Neural cell (in vitro differentiated cells): ENCODE measurements around the gene RHOT2. TPM values are rescaled to one million over a fixed set of nuclear protein-coding genes. Genes with fewer than 3 reads are reported as not detected.
A peak's percentile ranks its signal among the peaks of the same experiment; 100 is the strongest.

Experiments
- H2AFZ ChIP-seq: fragments of 200-600, 300-800 bp; sonication (generic), shearing (Covaris generic); 2 replicates; pipeline ENCODE4 v1.6.0; 2014; ENCODE audit warnings: low read depth, mild to moderate bottlenecking, antibody characterized with exemption, low read length, moderate library complexity
- H3F3A ChIP-seq: fragments of 200-600 bp; shearing (Covaris generic); 2 replicates; pipeline ENCODE4 v1.6.1; 2016; ENCODE audit warnings: mild to moderate bottlenecking, moderate library complexity, mixed read lengths, antibody characterized with exemption, low read length; ENCODE audit not compliant: insufficient read depth, poor library complexity, severe bottlenecking
- H3K27ac ChIP-seq: fragments of 200-600, 300-800 bp; sonication (generic), shearing (Covaris generic); 2 replicates; pipeline ENCODE4 v1.5.1; 2014; ENCODE audit warnings: mild to moderate bottlenecking, low read length, moderate library complexity
- H3K27me3 ChIP-seq: fragments of 300-800, 200-600 bp; sonication (generic), shearing (Covaris generic); 2 replicates; pipeline ENCODE4 v1.6.0; 2014; ENCODE audit warnings: mild to moderate bottlenecking, low read depth, low read length, moderate library complexity; ENCODE audit not compliant: insufficient read depth
- H3K36me3 ChIP-seq: fragments of 300-800, 200-600 bp; sonication (generic), shearing (Covaris generic); 2 replicates; pipeline ENCODE4 v1.5.1; 2014; ENCODE audit warnings: mild to moderate bottlenecking, antibody characterized with exemption, low read length, moderate library complexity; ENCODE audit not compliant: insufficient read depth
- H3K4me2 ChIP-seq: fragments of 300-800, 200-600 bp; sonication (generic), shearing (Covaris generic); 2 replicates; pipeline ENCODE4 v1.6.0; 2014; ENCODE audit warnings: mild to moderate bottlenecking, low read length
- H3K4me3 ChIP-seq: fragments of 300-800, 200-600 bp; sonication (generic), shearing (Covaris generic); 2 replicates; pipeline ENCODE4 v1.5.1; 2014; ENCODE audit warnings: mild to moderate bottlenecking, low read length, moderate library complexity
- H3K79me2 ChIP-seq: fragments of 200-600 bp; shearing (Covaris generic); replicated peaks from 2 replicates; pipeline ENCODE4 v1.6.0; 2014; ENCODE audit warnings: mild to moderate bottlenecking, low read length, moderate library complexity; ENCODE audit not compliant: insufficient read depth
- H3K9ac ChIP-seq: fragments of 300-800, 200-600 bp; sonication (generic), shearing (Covaris generic); 2 replicates; pipeline ENCODE4 v1.6.1; 2016; ENCODE audit warnings: mild to moderate bottlenecking, low read length, mixed read lengths
- H3K9me2 ChIP-seq: fragments of 200-600 bp; shearing (Covaris generic); 2 replicates; pipeline ENCODE4 v1.6.1; 2016; ENCODE audit warnings: mild to moderate bottlenecking, low read length, mixed read lengths; ENCODE audit not compliant: insufficient read depth
- H3K9me3 ChIP-seq: fragments of 200-600, 300-800 bp; sonication (generic), shearing (Covaris generic); 2 replicates; pipeline ENCODE4 v1.6.1; 2016; ENCODE audit warnings: mild to moderate bottlenecking, mixed run types, low read length, moderate library complexity, mixed read lengths
- H4K20me1 ChIP-seq: fragments of 200-600 bp; shearing (Covaris generic); 2 replicates; pipeline ENCODE4 v1.6.1; 2016; ENCODE audit warnings: mild to moderate bottlenecking, mixed run types; ENCODE audit not compliant: insufficient read depth
- EP300 ChIP-seq: fragments of 450-650 bp; conservative IDR thresholded peaks from 2 replicates; pipeline ENCODE4 v1.6.1; 2014; ENCODE audit warnings: antibody characterized with exemption, mild to moderate bottlenecking, moderate library complexity; ENCODE audit not compliant: poor library complexity, severe bottlenecking
- EZH2 ChIP-seq: fragments of 200-600, 300-800 bp; shearing (Covaris generic), sonication (generic); IDR thresholded peaks from 2 replicates; pipeline ENCODE4 v1.6.1; 2014; ENCODE audit warnings: antibody characterized with exemption, low read length, borderline replicate concordance, mild to moderate bottlenecking; ENCODE audit not compliant: insufficient read depth, poor library complexity, severe bottlenecking
- MXI1 ChIP-seq: fragments of 450-650 bp; conservative IDR thresholded peaks from 2 replicates; pipeline ENCODE4 v1.6.1; 2014; ENCODE audit warnings: antibody characterized with exemption, mild to moderate bottlenecking; ENCODE audit not compliant: poor library complexity, severe bottlenecking
- POLR2AphosphoS5 ChIP-seq: IDR thresholded peaks from 2 replicates; pipeline ENCODE4 v1.6.1; 2012
- RAD21 ChIP-seq: fragments of 450-650 bp; conservative IDR thresholded peaks from 2 replicates; pipeline ENCODE4 v1.6.1; 2014; ENCODE audit warnings: antibody characterized with exemption, mild to moderate bottlenecking, moderate library complexity
- SMC3 ChIP-seq: fragments of 450-650 bp; conservative IDR thresholded peaks from 2 replicates; pipeline ENCODE4 v1.6.1; 2014; ENCODE audit warnings: antibody characterized with exemption, mild to moderate bottlenecking, moderate library complexity; ENCODE audit not compliant: poor library complexity
- TAF1 ChIP-seq: IDR thresholded peaks from 2 replicates; pipeline ENCODE4 v1.6.1; 2012; ENCODE audit warnings: low read depth
- polyA plus RNA-seq: library from polyadenylated mRNA; depleted of rRNA; stranded (reverse); fragments of >200 nt; gene quantifications from 2 replicates; pipeline ENCODE4 v1.2.3, GENCODE V29; 2014
- TF ChIP-seq, protein P1 (sequence below): IDR thresholded peaks from 2 replicates; pipeline ENCODE4 v1.6.1; 2012; ENCODE audit warnings: borderline replicate concordance
- TF ChIP-seq, protein P2 (sequence below): fragments of 450-650 bp; IDR thresholded peaks from 2 replicates; pipeline ENCODE4 v1.5.1; 2014; ENCODE audit warnings: antibody characterized with exemption, mild to moderate bottlenecking, moderate library complexity; ENCODE audit not compliant: poor library complexity, severe bottlenecking

Gene RHOT2
- polyA plus RNA-seq, 1 donor from 2014 or later = 132 TPM

DNA sequence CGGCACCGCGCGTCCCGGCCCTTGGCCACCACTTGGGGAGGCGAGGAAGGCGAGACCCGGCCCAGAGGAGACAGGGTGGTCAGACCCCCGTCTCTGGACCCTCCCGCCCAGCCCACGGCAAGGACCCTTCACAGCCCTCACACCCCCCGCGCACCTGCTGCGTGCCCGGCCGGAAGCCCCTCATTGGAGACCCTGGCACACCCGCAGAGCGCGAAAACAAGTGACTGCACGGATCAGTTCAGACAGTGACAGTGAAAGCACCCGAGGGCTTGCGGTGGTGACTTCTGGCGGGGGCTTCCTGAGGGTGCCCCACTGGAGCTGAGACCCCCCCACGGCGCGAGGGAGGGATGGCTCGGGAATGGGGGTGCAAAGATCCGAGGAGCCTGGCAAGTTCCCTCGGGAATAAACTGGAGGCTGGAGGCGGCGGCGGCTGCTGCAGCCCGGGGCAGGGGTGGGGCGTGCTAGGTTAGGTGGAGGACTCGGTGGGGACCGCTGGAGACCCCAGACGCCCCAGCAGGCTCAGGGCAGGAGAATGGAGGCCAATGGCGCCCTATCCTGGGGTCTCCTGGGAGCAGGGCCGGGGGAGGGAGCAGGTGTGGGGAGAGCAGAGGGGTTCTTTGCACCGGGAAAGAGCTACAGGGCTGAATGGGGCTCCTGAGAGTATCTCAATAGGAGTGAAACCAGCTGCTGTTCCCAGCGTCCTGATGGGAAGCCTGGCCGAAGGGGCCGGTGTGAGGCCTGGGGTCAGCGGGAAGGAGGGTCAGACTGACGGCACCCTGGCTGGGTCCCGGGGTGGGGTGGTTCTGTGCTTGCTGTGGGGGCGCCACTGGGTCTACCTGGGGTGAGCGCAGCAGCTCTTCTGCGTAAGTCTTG is 38.5 kb downstream of the RHOT2 start:
- peak overlapping the region; percentile 86 for H3K27ac ChIP-seq
- H3K4me2 ChIP-seq = peak overlapping the region; percentile 80
- H3K27me3 ChIP-seq = peaks cover 10% of the 10 kb centered on the region
- peaks cover 28% of the 10 kb centered on the region for H4K20me1 ChIP-seq
- no peaks in the 10 kb centered on the region for H3K9me3 ChIP-seq
- peaks cover 5% of the 10 kb centered on the region for H3F3A ChIP-seq
- peak overlapping the region; percentile 2 for H2AFZ ChIP-seq
- no peaks in the 10 kb centered on the region for H3K9me2 ChIP-seq
- peak overlapping the region; percentile 73 for H3K4me3 ChIP-seq
- peak overlapping the region; percentile 79 for H3K9ac ChIP-seq
- no peaks in the 10 kb centered on the region for H3K36me3 ChIP-seq
- TF ChIP-seq POLR2AphosphoS5 (peak; percentile 27), EP300 (no peak)
- H3K79me2 ChIP-seq = peaks cover 39% of the 10 kb centered on the region

DNA sequence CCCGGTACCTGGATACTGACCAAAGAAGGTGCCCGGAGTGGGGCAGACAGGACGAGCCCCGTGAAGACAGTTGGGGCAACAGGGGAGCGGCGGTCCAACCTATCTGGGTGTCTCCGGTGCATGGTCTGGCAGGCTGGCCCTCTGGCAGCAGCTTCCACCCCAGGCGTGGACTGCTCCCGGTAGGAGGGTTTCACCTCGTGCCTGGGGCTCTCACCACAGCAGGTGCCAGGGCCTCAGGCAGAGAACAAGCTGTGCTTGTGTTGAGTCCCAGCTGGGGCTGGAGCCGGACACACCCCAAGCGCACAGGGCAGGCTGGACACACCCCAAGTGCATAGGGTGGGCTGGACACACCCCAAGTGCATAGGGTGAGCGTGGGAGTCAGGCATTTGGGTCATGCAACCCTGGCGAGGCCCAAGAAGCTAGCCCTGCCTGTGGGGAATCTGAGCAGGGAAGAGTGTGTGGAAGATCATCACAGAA is 39.2 kb downstream of the RHOT2 start:
- H4K20me1 ChIP-seq = peaks cover 22% of the 10 kb centered on the region
- TF ChIP-seq POLR2AphosphoS5 (no peak), TAF1 (no peak), EP300 (no peak)
- TF ChIP-seq, protein P1, sequence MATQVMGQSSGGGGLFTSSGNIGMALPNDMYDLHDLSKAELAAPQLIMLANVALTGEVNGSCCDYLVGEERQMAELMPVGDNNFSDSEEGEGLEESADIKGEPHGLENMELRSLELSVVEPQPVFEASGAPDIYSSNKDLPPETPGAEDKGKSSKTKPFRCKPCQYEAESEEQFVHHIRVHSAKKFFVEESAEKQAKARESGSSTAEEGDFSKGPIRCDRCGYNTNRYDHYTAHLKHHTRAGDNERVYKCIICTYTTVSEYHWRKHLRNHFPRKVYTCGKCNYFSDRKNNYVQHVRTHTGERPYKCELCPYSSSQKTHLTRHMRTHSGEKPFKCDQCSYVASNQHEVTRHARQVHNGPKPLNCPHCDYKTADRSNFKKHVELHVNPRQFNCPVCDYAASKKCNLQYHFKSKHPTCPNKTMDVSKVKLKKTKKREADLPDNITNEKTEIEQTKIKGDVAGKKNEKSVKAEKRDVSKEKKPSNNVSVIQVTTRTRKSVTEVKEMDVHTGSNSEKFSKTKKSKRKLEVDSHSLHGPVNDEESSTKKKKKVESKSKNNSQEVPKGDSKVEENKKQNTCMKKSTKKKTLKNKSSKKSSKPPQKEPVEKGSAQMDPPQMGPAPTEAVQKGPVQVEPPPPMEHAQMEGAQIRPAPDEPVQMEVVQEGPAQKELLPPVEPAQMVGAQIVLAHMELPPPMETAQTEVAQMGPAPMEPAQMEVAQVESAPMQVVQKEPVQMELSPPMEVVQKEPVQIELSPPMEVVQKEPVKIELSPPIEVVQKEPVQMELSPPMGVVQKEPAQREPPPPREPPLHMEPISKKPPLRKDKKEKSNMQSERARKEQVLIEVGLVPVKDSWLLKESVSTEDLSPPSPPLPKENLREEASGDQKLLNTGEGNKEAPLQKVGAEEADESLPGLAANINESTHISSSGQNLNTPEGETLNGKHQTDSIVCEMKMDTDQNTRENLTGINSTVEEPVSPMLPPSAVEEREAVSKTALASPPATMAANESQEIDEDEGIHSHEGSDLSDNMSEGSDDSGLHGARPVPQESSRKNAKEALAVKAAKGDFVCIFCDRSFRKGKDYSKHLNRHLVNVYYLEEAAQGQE = no peak
- peaks cover 5% of the 10 kb centered on the region for H3F3A ChIP-seq
- H3K27me3 ChIP-seq = peaks cover 4% of the 10 kb centered on the region
- no peaks in the 10 kb centered on the region for H3K36me3 ChIP-seq
- no peaks in the 10 kb centered on the region for H3K9me2 ChIP-seq
- H3K4me2 ChIP-seq = peak overlapping the region; percentile 80
- H3K27ac ChIP-seq = peak overlapping the region; percentile 86
- H3K9me3 ChIP-seq = no peaks in the 10 kb centered on the region
- no peak overlapping the region for H2AFZ ChIP-seq
- peaks cover 40% of the 10 kb centered on the region for H3K79me2 ChIP-seq
- H3K4me3 ChIP-seq = peak overlapping the region; percentile 73
- H3K9ac ChIP-seq = peak overlapping the region; percentile 79

DNA sequence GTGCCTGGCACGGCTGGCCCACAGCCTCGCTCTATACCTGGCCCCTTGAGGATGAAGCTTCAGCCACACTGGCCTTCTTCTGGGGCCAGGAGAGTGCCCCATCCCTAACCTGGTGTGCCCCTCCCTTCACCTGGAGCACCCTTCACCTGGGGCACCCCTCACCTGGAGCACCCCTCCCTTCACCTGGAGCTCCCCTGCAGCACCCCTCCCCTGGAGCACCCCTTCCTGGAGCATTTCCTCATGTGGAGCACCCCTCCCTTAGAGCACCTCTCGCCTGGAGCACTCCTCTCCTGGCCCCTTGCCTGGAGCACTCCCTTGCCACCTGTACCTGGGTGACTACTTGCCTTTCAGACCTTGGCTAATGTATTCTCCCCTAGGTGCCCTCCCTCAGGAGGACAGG is 40.1 kb downstream of the RHOT2 start:
- no peak for TF ChIP-seq RAD21
- TF ChIP-seq EZH2 = no peak
- no peak for TF ChIP-seq MXI1
- TF ChIP-seq TAF1 = no peak
- TF ChIP-seq, protein P1 = no peak
- TF ChIP-seq, protein P2, sequence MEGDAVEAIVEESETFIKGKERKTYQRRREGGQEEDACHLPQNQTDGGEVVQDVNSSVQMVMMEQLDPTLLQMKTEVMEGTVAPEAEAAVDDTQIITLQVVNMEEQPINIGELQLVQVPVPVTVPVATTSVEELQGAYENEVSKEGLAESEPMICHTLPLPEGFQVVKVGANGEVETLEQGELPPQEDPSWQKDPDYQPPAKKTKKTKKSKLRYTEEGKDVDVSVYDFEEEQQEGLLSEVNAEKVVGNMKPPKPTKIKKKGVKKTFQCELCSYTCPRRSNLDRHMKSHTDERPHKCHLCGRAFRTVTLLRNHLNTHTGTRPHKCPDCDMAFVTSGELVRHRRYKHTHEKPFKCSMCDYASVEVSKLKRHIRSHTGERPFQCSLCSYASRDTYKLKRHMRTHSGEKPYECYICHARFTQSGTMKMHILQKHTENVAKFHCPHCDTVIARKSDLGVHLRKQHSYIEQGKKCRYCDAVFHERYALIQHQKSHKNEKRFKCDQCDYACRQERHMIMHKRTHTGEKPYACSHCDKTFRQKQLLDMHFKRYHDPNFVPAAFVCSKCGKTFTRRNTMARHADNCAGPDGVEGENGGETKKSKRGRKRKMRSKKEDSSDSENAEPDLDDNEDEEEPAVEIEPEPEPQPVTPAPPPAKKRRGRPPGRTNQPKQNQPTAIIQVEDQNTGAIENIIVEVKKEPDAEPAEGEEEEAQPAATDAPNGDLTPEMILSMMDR = no peak
- TF ChIP-seq SMC3 = no peak
- TF ChIP-seq POLR2AphosphoS5 = no peak
- TF ChIP-seq EP300 = no peak
- Histone ChIP-seq H3K79me2 (peaks cover 32% of the 10 kb centered on the region), H4K20me1 (peaks cover 12% of the 10 kb centered on the region), H3F3A (peaks cover 5% of the 10 kb centered on the region), H2AFZ (no peak overlapping the region), H3K9ac (peak overlapping the region; percentile 94), H3K36me3 (no peaks in the 10 kb centered on the region), H3K9me2 (no peaks in the 10 kb centered on the region), H3K27me3 (peaks cover 4% of the 10 kb centered on the region), H3K9me3 (no peaks in the 10 kb centered on the region), H3K27ac (peak overlapping the region; percentile 99), H3K4me2 (no peak overlapping the region), H3K4me3 (no peak overlapping the region)
